H1 (cell line): ENCODE results near the gene DHX34. TPM values are rescaled to one million over a fixed set of nuclear protein-coding genes. Genes with fewer than 3 reads are reported as not detected.

Source experiments
- ASH2L ChIP-seq: fragments of 200-600, 300-600 bp; sonication (generic); IDR thresholded peaks from one replicate; pipeline ENCODE4 v1.7.1; 2017; ENCODE audit warnings: low read length
- CBX5 ChIP-seq: fragments of 300-800, 300-1000 bp; sonication (generic); IDR thresholded peaks from 2 replicates; pipeline ENCODE4 v1.7.1; 2016; ENCODE audit warnings: antibody characterized with exemption, low read length, low read depth
- KDM4A ChIP-seq: IDR thresholded peaks from one replicate; pipeline ENCODE4 v1.7.1; 2012; ENCODE audit warnings: low read depth, mild to moderate bottlenecking, moderate library complexity, low read length, inconsistent platforms; ENCODE audit not compliant: severe bottlenecking
- SAP30 ChIP-seq: fragments of 300-600 bp; sonication (generic); IDR thresholded peaks from 2 replicates; pipeline ENCODE4 v1.7.1; 2012; ENCODE audit warnings: low read length, moderate library complexity, mild to moderate bottlenecking, inconsistent platforms; ENCODE audit not compliant: insufficient read depth, insufficient replicate concordance
- SRF ChIP-seq: IDR thresholded peaks from 2 replicates; pipeline ENCODE4 v1.6.1; 2011; ENCODE audit warnings: mild to moderate bottlenecking, low read depth, low read length, moderate library complexity
- YY1 ChIP-seq: IDR thresholded peaks from 2 replicates; pipeline ENCODE4 v1.6.1; 2011; ENCODE audit warnings: low read depth, mild to moderate bottlenecking, low read length
- polyA plus RNA-seq, 7 experiments: library from polyadenylated mRNA; depleted of rRNA in 3 of 7; stranded (reverse) in 5 of 7; unstranded in 2 of 7; fragments of >200 nt in 5 of 7; fragments of 200-250 nt in 2 of 7; gene quantifications; 1 replicate in 5 of 7; 2 replicates in 1 of 7; 4 replicates in 1 of 7; pipeline versions ENCODE4 v1.2.1 to v1.2.3, GENCODE V29; 2011 to 2013; ENCODE audit warnings: missing spikeins in 2 of 7, mixed read lengths in 2 of 7
- total RNA-seq: library from RNA; stranded (reverse); fragmentation: NEBNext Ultra II Directional; extraction: Animal tissue kit (Norgen Biotek cat#: 25700); gene quantifications from 2 replicates; pipeline ENCODE4 v1.2.1, GENCODE V29; 2021

The DHX34 gene
- total and polyA plus RNA-seq, 2 of the 8 experiments (the other 6 are each of a cell fraction or from before 2014, with no cell fraction given): 17.5 to 24.3 TPM

- no peak for TF ChIP-seq KDM4A
- no peak for TF ChIP-seq YY1
- no peak for TF ChIP-seq ASH2L
- TF ChIP-seq CBX5: no peak
- no peak for TF ChIP-seq SAP30
- no peak for TF ChIP-seq SRF
- TF ChIP-seq, all 59 proteins: peak for 0
These were observed 56.8 kb downstream of the DHX34 start (continued) for GRCh38 chr19:47405854-47406417.
